Nephron progenitor cell (in vitro differentiated cells): Measurements from ENCODE around the gene APBB2.

Source experiments
- DNase-seq: peaks from one replicate; pipeline ENCODE4 v3.0.0; 2021
- H3K27ac Mint-ChIP-seq: 2 replicates; pipeline ENCODE4 v1.8.0; 2021; ENCODE audit warnings: mild to moderate bottlenecking, moderate library complexity, mixed read lengths
- H3K27me3 Mint-ChIP-seq: 2 replicates; pipeline ENCODE4 v1.8.0; 2021; ENCODE audit warnings: mild to moderate bottlenecking, low read depth, mixed read lengths; ENCODE audit not compliant: poor library complexity
- H3K36me3 Mint-ChIP-seq: 2 replicates; pipeline ENCODE4 v1.8.0; 2021; ENCODE audit warnings: low read depth, mixed read lengths
- H3K4me1 Mint-ChIP-seq: 2 replicates; pipeline ENCODE4 v1.8.0; 2021; ENCODE audit warnings: mixed read lengths
- H3K4me3 Mint-ChIP-seq: 2 replicates; pipeline ENCODE4 v1.8.0; 2021; ENCODE audit warnings: mild to moderate bottlenecking, moderate library complexity, mixed read lengths
- H3K9me3 Mint-ChIP-seq: 2 replicates; pipeline ENCODE4 v1.8.0; 2021; ENCODE audit warnings: mild to moderate bottlenecking, moderate library complexity, mixed read lengths
- CTCF ChIP-seq: fragments of 200-600 bp; sonication (generic); IDR thresholded peaks from 2 replicates; pipeline ENCODE4 v1.5.0; 2021; ENCODE audit warnings: antibody characterized with exemption

APBB2 gene

DNA sequence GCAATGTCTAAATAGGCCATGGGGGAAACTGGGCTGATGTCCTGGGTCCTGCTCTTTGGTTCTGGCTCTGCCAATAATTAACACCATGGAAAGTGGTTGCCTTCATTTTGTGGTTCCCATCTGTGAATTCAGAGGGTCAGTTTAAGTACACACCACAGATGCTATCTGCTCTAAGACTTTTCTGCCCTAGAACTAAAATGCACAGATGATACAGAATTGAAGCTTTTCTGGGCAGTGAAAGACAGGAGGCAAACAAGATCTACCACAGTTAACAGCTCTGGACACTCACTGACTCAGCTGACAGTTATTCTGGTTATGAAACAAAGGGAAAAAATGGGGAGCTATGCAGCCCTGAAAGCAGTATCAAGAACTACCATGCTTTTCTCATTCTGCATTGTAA, 37.3 kb downstream of the APBB2 start:
- no peak for TF ChIP-seq CTCF
- H3K9me3 Mint-ChIP-seq = no peaks in the 10 kb centered on the region
- no peak for DNase-seq
- no peaks in the 10 kb centered on the region for H3K27me3 Mint-ChIP-seq
- H3K4me3 Mint-ChIP-seq = no peak overlapping the region
- H3K27ac Mint-ChIP-seq = no peak overlapping the region
- H3K36me3 Mint-ChIP-seq = no peaks in the 10 kb centered on the region
- peaks cover 13% of the 10 kb centered on the region for H3K4me1 Mint-ChIP-seq

- no peaks in the 10 kb centered on the region for H3K36me3 Mint-ChIP-seq
- TF ChIP-seq CTCF = no peak
- no peaks in the 10 kb centered on the region for H3K27me3 Mint-ChIP-seq
- H3K4me1 Mint-ChIP-seq = peaks cover 13% of the 10 kb centered on the region
- H3K4me3 Mint-ChIP-seq = no peak overlapping the region
- H3K9me3 Mint-ChIP-seq = no peaks in the 10 kb centered on the region
- no peak overlapping the region for H3K27ac Mint-ChIP-seq
- no peak for DNase-seq
Measured at GRCh38 chr4:41176340-41176739, 38.0 kb downstream of the APBB2 start.

GRCh38 chr4:41175794-41176193, 38.5 kb downstream of the APBB2 start:
- no peak for TF ChIP-seq CTCF
- H3K4me3 Mint-ChIP-seq = no peak overlapping the region
- no peaks in the 10 kb centered on the region for H3K36me3 Mint-ChIP-seq
- DNase-seq = no peak
- no peaks in the 10 kb centered on the region for H3K9me3 Mint-ChIP-seq
- H3K27me3 Mint-ChIP-seq = no peaks in the 10 kb centered on the region
- H3K27ac Mint-ChIP-seq = no peak overlapping the region
- peaks cover 13% of the 10 kb centered on the region for H3K4me1 Mint-ChIP-seq

- peaks cover 13% of the 10 kb centered on the region for H3K4me1 Mint-ChIP-seq
- DNase-seq = no peak
Measured at GRCh38 chr4:41174444-41174843, 39.9 kb downstream of the APBB2 start.

GRCh38 chr4:41172786-41173185, 41.6 kb downstream of the APBB2 start:
- H3K4me3 Mint-ChIP-seq = no peak overlapping the region
- no peaks in the 10 kb centered on the region for H3K9me3 Mint-ChIP-seq
- no peaks in the 10 kb centered on the region for H3K27me3 Mint-ChIP-seq
- no peak for TF ChIP-seq CTCF
- H3K4me1 Mint-ChIP-seq = peaks cover 13% of the 10 kb centered on the region
- H3K36me3 Mint-ChIP-seq = peaks cover under 1% of the 10 kb centered on the region
- no peak overlapping the region for H3K27ac Mint-ChIP-seq
- DNase-seq = no peak

More at GRCh38 chr4:41174444-41174843, 39.9 kb downstream of the APBB2 start:
- H3K27ac Mint-ChIP-seq = no peak overlapping the region
- no peak for TF ChIP-seq CTCF
- no peaks in the 10 kb centered on the region for H3K9me3 Mint-ChIP-seq
- no peaks in the 10 kb centered on the region for H3K27me3 Mint-ChIP-seq
- H3K36me3 Mint-ChIP-seq = no peaks in the 10 kb centered on the region
- no peak overlapping the region for H3K4me3 Mint-ChIP-seq

DNA sequence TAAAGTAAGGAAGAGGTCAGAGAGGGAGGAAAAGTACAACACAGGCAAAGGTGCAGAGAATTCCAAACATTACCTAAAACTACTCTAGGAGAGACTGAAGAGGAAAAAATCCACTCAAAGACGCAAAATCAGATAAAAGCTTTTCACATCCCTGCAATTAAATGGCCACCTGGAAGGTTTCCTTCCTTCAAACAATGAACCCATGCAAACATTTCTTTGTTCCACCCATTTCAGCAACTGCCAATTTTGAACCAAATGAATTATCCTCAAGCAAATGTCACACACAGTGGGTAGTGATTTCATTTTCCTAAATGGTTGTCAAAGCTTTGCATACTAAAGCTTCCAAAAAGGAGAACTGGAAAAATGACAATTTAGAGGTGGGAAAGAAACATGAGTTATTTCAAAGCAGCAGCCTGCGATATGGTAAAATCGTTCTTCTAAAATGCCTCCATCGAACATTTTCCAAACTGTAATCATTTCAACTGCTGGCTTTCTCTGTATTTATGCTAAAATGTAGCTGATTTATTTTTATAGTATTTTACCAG, 45.0 kb downstream of the APBB2 start:
- peaks cover 4% of the 10 kb centered on the region for H3K4me1 Mint-ChIP-seq
- no peak overlapping the region for H3K4me3 Mint-ChIP-seq
- TF ChIP-seq CTCF = no peak
- no peaks in the 10 kb centered on the region for H3K27me3 Mint-ChIP-seq
- no peak overlapping the region for H3K27ac Mint-ChIP-seq
- no peak for DNase-seq
- H3K9me3 Mint-ChIP-seq = peaks cover 5% of the 10 kb centered on the region
- H3K36me3 Mint-ChIP-seq = peaks cover 15% of the 10 kb centered on the region
